Mononuclear cell (primary cell): ENCODE data around the gene TRAPPC10. TPM values are rescaled to one million over a fixed set of nuclear protein-coding genes. Genes with fewer than 3 reads are reported as not detected.

ENCODE experiments used
- H3K27me3 ChIP-seq: 2 replicates; pipeline ENCODE4 v1.6.0; 2011; ENCODE audit warnings: low read length, control low read depth; ENCODE audit not compliant: insufficient read depth
- H3K4me1 ChIP-seq: 2 replicates; pipeline ENCODE4 v1.5.1; 2011; ENCODE audit warnings: mild to moderate bottlenecking, low read length, control low read depth; ENCODE audit not compliant: insufficient read depth
- H3K4me3 ChIP-seq: 2 replicates; pipeline ENCODE4 v1.5.1; 2011; ENCODE audit warnings: mild to moderate bottlenecking, low read length, moderate library complexity
- H3K9me3 ChIP-seq: 2 replicates; pipeline ENCODE4 v1.5.1; 2011; ENCODE audit warnings: low read depth, mild to moderate bottlenecking, control low read depth, low read length
- total RNA-seq: library from RNA; depleted of rRNA; stranded (reverse); fragments of >200 nt; gene quantifications from one replicate; pipeline ENCODE4 v1.2.3, GENCODE V29; 2012

Gene TRAPPC10
- total RNA-seq, 1 donor = 75.4 TPM

GRCh38 chr21:44054710-44055109, 42.6 kb downstream of the TRAPPC10 start:
- no peak overlapping the region for H3K4me3 ChIP-seq
- no peaks in the 10 kb centered on the region for H3K4me1 ChIP-seq
- no peaks in the 10 kb centered on the region for H3K9me3 ChIP-seq
- H3K27me3 ChIP-seq = no peaks in the 10 kb centered on the region

DNA sequence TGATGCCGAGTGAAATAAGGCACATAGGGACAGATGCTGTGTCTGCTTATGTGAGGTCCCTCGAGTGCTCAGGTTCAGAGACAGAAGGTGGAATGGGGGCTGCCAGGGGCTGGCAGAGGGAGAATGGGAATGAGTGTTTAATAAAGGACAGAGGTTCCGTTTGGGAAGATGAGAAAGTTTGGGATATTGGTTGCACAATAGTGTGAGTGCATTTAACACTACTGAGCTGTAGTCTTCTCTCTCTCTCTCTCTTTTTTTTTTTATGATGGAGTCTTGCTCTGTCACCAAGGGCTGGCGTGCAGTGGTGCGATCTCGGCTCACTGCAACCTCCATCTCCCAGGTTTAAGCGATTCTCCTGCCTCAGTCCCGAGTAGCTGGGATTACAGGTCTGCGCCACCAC, 44.9 kb downstream of the TRAPPC10 start:
- H3K4me1 ChIP-seq = no peaks in the 10 kb centered on the region
- no peaks in the 10 kb centered on the region for H3K9me3 ChIP-seq
- no peak overlapping the region for H3K4me3 ChIP-seq
- no peaks in the 10 kb centered on the region for H3K27me3 ChIP-seq

GRCh38 chr21:44057960-44058651, 46.0 kb downstream of the TRAPPC10 start:
- Histone ChIP-seq H3K9me3 (no peaks in the 10 kb centered on the region), H3K27me3 (no peaks in the 10 kb centered on the region)

DNA sequence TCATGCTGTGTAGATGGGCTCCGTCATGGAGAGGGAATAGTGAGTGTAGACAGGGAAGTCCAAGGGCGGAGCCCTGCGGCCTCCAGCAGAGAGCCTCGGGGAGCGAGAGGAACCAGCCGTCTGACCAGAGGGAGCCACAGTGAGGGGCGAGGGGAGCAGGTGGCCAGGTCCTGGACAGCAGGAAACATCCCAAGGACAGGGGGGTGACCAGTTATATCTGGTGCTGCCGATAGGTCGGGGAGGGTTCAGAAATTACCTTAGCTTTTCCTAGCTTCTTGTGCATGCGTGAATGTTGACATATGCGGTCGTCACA, 46.5 kb downstream of the TRAPPC10 start:
- H3K4me3 ChIP-seq = no peak overlapping the region
- H3K9me3 ChIP-seq = no peaks in the 10 kb centered on the region
- H3K4me1 ChIP-seq = no peaks in the 10 kb centered on the region
- no peaks in the 10 kb centered on the region for H3K27me3 ChIP-seq

More at GRCh38 chr21:44057960-44058651, 46.0 kb downstream of the TRAPPC10 start:
- no peaks in the 10 kb centered on the region for H3K4me1 ChIP-seq
- no peak overlapping the region for H3K4me3 ChIP-seq

DNA sequence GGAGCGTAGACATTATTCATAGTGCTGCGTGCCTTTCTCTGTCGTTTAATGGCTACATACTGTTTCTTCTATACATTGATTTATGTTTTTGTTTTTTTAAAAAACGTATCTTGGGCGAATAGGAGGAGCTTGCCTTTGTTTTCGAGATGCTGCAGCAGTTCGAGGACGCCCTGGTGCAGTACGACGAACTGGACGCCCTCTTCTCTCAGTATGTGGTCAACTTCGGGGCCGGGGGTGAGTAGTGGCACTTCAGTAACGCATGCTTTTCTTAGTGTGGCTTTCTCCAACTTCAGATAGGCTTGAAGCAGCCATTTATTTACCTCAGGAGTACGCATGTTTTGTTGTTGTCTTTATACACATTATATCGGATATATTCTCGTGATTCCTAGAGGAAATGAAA, 46.9 kb downstream of the TRAPPC10 start:
- no peak overlapping the region for H3K4me3 ChIP-seq
- H3K9me3 ChIP-seq = no peaks in the 10 kb centered on the region
- no peaks in the 10 kb centered on the region for H3K4me1 ChIP-seq
- no peaks in the 10 kb centered on the region for H3K27me3 ChIP-seq

DNA sequence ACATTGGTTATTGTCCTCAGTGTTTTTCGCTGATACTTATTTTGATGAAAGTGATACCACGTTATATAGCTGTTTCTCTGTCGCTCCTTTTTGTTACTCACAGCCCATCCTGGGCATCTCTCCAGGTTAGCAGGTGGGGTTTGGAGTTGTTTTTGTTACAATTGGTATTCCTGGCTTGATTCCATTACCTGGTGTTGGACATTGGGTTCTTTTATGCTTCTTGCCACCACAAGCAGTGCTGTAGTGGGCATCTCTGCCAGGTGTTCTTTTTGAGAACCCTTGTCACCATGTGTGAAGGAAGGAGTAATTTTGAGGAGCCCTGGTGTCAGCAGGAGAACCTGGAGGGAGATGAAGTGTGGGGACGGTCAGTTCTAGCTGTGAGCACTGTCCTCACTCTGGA, 47.6 kb downstream of the TRAPPC10 start:
- Histone ChIP-seq H3K27me3 (no peaks in the 10 kb centered on the region), H3K4me1 (peaks cover under 1% of the 10 kb centered on the region), H3K9me3 (no peaks in the 10 kb centered on the region)

GRCh38 chr21:44062380-44062779, 50.3 kb downstream of the TRAPPC10 start:
- Histone ChIP-seq H3K9me3 (no peaks in the 10 kb centered on the region), H3K27me3 (no peaks in the 10 kb centered on the region), H3K4me3 (no peak overlapping the region), H3K4me1 (peaks cover 17% of the 10 kb centered on the region)

More for the DNA sequence above, 47.6 kb downstream of the TRAPPC10 start:
- H3K4me3 ChIP-seq = no peak overlapping the region

- Histone ChIP-seq H3K9me3 (no peaks in the 10 kb centered on the region), H3K4me3 (no peak overlapping the region), H3K27me3 (no peaks in the 10 kb centered on the region), H3K4me1 (peaks cover 17% of the 10 kb centered on the region)
Observed at GRCh38 chr21:44063151-44063912, 51.2 kb downstream of the TRAPPC10 start.

GRCh38 chr21:44064852-44065403, 52.8 kb downstream of the TRAPPC10 start:
- no peaks in the 10 kb centered on the region for H3K27me3 ChIP-seq
- peaks cover 17% of the 10 kb centered on the region for H3K4me1 ChIP-seq
- H3K9me3 ChIP-seq = no peaks in the 10 kb centered on the region
- H3K4me3 ChIP-seq = no peak overlapping the region

DNA sequence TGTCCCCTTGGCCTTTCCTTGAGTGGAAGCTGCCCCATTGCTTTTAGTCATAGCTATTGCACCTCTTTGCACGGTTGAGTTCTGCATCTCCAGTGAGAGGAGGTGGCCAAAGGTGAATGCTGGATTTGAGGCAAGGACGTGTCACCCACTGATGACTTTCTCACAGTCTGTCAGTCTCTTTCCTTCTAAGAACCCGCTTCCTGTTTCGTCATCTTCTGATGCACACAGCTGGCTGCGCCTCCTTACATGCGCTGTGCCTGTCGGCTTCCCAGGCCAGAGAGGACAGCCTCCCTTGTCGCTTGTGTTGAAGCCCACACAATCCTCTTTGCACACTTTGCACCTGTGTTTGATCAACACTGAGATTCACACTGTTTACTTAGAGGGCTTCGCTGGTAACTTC, 53.3 kb downstream of the TRAPPC10 start:
- Histone ChIP-seq H3K27me3 (no peaks in the 10 kb centered on the region), H3K9me3 (no peaks in the 10 kb centered on the region), H3K4me3 (no peak overlapping the region), H3K4me1 (peaks cover 17% of the 10 kb centered on the region)

DNA sequence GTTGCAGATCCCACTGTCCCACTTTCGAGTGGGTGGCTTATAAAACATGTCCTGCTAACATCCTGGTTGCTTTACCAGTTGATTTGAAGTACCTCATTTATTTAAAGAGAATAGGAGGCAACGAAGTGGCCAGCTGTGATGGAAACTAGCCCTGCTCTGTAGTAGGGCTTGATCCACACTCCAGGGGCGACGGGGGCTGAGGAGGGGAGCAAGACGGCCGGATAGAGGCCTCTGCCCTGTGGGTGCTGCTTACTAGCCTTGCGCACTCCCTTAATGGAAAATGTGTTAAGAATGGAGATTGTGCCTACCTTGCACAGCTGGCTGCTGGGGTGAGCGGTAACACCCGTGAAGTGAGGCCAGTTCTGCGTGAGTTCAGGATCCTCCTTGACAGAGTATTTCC, 54.0 kb downstream of the TRAPPC10 start:
- Histone ChIP-seq H3K4me1 (peaks cover 17% of the 10 kb centered on the region), H3K27me3 (no peaks in the 10 kb centered on the region), H3K4me3 (no peak overlapping the region), H3K9me3 (no peaks in the 10 kb centered on the region)

- H3K9me3 ChIP-seq = no peaks in the 10 kb centered on the region
- H3K4me1 ChIP-seq = peaks cover 17% of the 10 kb centered on the region
- no peaks in the 10 kb centered on the region for H3K27me3 ChIP-seq
- no peak overlapping the region for H3K4me3 ChIP-seq
Observed at GRCh38 chr21:44067011-44067839, 55.1 kb downstream of the TRAPPC10 start.

DNA sequence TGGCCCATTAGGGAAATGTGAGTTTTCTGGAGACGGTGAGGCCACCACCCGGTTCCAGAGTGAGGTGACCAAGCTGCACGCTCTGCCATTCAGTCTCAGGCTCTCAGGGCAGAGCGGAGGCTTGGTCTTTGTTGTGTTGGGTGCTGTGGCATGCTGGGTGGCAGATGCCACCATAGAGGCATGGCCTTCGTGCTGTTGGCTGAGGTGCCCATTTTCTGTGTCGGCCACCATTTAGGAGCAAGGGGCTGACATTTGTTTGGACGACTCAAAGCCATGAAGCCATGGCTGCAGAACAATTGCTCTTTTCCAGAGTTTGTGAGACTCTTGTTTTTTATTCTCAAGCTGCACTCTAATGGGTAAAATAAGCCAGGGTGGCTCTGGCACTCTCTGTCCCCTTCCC, 58.3 kb downstream of the TRAPPC10 start:
- H3K4me3 ChIP-seq = no peak overlapping the region
- no peaks in the 10 kb centered on the region for H3K9me3 ChIP-seq
- no peaks in the 10 kb centered on the region for H3K27me3 ChIP-seq
- H3K4me1 ChIP-seq = peaks cover 10% of the 10 kb centered on the region

DNA sequence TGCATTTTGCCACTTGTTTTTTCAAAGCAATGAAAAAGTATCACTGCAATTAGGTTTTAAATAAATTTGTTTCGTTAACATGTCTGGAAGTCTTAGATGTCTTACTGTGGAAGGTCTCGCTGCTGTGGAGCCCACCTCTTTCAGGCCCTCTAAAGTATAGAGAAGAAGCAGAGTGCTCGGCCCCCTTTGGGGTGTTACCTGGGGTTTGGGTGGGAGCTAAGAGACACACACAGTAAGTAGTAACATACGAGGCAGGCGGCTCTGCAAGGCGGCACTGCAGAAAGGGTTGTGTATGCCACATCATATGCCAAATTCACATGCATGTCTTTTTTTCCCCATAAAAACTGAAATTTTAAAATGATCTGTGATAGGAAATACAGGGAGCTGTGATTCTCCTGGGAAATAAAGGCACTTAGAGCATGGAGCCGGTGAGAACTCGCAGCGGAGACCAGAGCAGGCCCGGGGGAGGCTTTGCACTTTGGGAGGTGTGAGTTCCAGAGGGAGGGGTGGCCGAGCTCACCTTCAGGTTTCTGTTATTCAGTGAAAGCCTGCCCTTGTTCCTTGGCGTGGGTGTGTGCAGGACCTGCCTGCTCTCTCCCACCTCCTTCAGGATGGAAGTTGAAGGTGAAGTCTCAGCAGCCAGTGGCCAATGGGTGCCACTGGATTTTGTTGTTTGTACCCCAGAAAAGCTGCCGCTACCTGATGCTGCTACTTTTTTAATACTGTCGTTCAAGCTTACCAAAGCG, 59.4 kb downstream of the TRAPPC10 start:
- H3K4me3 ChIP-seq = no peak overlapping the region
- H3K9me3 ChIP-seq = no peaks in the 10 kb centered on the region
- H3K27me3 ChIP-seq = no peaks in the 10 kb centered on the region
- H3K4me1 ChIP-seq = no peaks in the 10 kb centered on the region
